SK-N-SH (cell line): ENCODE measurements around the gene RRAGC. TPM values are rescaled to one million over a fixed set of nuclear protein-coding genes. Genes with fewer than 3 reads are reported as not detected.

Source experiments
- CTCF ChIA-PET: fragments of 300-600, 350-600 bp; formaldehyde crosslinking; extraction: SDS; loops from one replicate; lab custom pipeline; 2021; lab: Yijun Ruan, JAX
- POLR2A ChIA-PET: fragments of 350-600 bp; sonication (Branson Sonifier 250); formaldehyde crosslinking; extraction: SDS; loops from one replicate; lab custom pipeline; 2020; ENCODE audit warnings: antibody characterized with exemption, inconsistent platforms; lab: Yijun Ruan, JAX
- DNase-seq: peaks from one replicate; pipeline ENCODE4 v3.0.0; 2012
- H2AFZ ChIP-seq: fragments of 200-600 bp; sonication (generic); 2 replicates; pipeline ENCODE4 v1.8.1; 2016; ENCODE audit warnings: antibody characterized with exemption, mild to moderate bottlenecking, low read depth
- H3F3A ChIP-seq: fragments of 200-600 bp; sonication (generic); replicated peaks from 2 replicates; pipeline ENCODE3; 2016; ENCODE audit warnings: antibody characterized with exemption, mild to moderate bottlenecking; ENCODE audit not compliant: insufficient read depth
- H3K27ac ChIP-seq, 2 experiments: fragments of 200-500 bp in 1 of 2; fragments of 200-600 bp in 1 of 2; sonication (Bioruptor generic) in 1 of 2; sonication (generic), shearing (Covaris generic) in 1 of 2; 2 replicates each; pipeline versions ENCODE4 v1.5.1 to v1.6.1; 2014 to 2016; ENCODE audit warnings: low read depth in 2 of 2, inconsistent platforms in 1 of 2, low read length in 1 of 2, mild to moderate bottlenecking in 1 of 2, mixed read lengths in 1 of 2
- H3K27me3 ChIP-seq: fragments of 200-600 bp; sonication (generic), shearing (Covaris generic); 2 replicates; pipeline ENCODE4 v1.6.1; 2016; ENCODE audit warnings: mixed run types; ENCODE audit not compliant: insufficient read depth
- H3K36me3 ChIP-seq, 2 experiments: fragments of 200-500 bp in 1 of 2; fragments of 200-600 bp in 1 of 2; sonication (Bioruptor generic) in 1 of 2; sonication (generic) in 1 of 2; replicated peaks in 1 of 2; 2 replicates each; pipeline versions ENCODE3 to v1.5.1; 2014 to 2016; ENCODE audit warnings: low read length in 1 of 2, mild to moderate bottlenecking in 1 of 2; ENCODE audit not compliant: insufficient read depth in 2 of 2, control insufficient read depth in 1 of 2
- H3K4me1 ChIP-seq, 2 experiments: fragments of 200-500 bp in 1 of 2; fragments of 200-600 bp in 1 of 2; sonication (Bioruptor generic) in 1 of 2; sonication (generic), shearing (Covaris generic) in 1 of 2; 2 replicates each; pipeline versions ENCODE4 v1.5.1 to v1.6.1; 2014 to 2016; ENCODE audit warnings: low read depth in 1 of 2, low read length in 1 of 2, mixed run types in 1 of 2; ENCODE audit not compliant: insufficient read depth in 2 of 2, control insufficient read depth in 1 of 2
- H3K4me2 ChIP-seq: fragments of 200-600 bp; sonication (generic), shearing (Covaris generic); 2 replicates; pipeline ENCODE4 v1.6.1; 2017; ENCODE audit warnings: mixed run types
- H3K4me3 ChIP-seq, 2 experiments: fragments of 200-500 bp in 1 of 2; fragments of 200-600 bp in 1 of 2; sonication (Bioruptor generic) in 1 of 2; sonication (generic), shearing (Covaris generic) in 1 of 2; 2 replicates each; pipeline versions ENCODE4 v1.5.1 to v1.8.1; 2014 to 2016; ENCODE audit warnings: low read depth in 2 of 2, inconsistent platforms in 1 of 2, low read length in 1 of 2, mild to moderate bottlenecking in 1 of 2, mixed read lengths in 1 of 2, moderate library complexity in 1 of 2
- H3K79me2 ChIP-seq: fragments of 200-600 bp; sonication (generic); 2 replicates; pipeline ENCODE4 v1.8.1; 2017; ENCODE audit warnings: mild to moderate bottlenecking; ENCODE audit not compliant: insufficient read depth
- H3K9ac ChIP-seq: fragments of 200-600 bp; sonication (generic); 2 replicates; pipeline ENCODE4 v1.6.1; 2017; ENCODE audit warnings: mixed run types
- H3K9me2 ChIP-seq: fragments of 200-600 bp; sonication (generic); 2 replicates; pipeline ENCODE4 v1.6.1; 2017; ENCODE audit warnings: mixed run types
- H3K9me3 ChIP-seq: fragments of 200-600 bp; sonication (generic); 2 replicates; pipeline ENCODE4 v1.6.1; 2017; ENCODE audit warnings: mixed run types, mild to moderate bottlenecking, moderate library complexity
- H4K20me1 ChIP-seq: fragments of 200-600 bp; sonication (generic); 2 replicates; pipeline ENCODE4 v1.6.1; 2017; ENCODE audit warnings: mild to moderate bottlenecking, mixed run types; ENCODE audit not compliant: insufficient read depth
- CTCF ChIP-seq: fragments of 200-600 bp; sonication (generic); IDR thresholded peaks from 2 replicates; pipeline ENCODE4 v1.6.1; 2017; ENCODE audit warnings: antibody characterized with exemption, mild to moderate bottlenecking, moderate library complexity
- EP300 ChIP-seq, 2 experiments: IDR thresholded peaks; 2 replicates each; pipeline versions ENCODE4 v1.4.0 to v1.6.1; 2012; ENCODE audit warnings: borderline replicate concordance in 1 of 2, low read depth in 1 of 2, low read length in 1 of 2
- EZH2phosphoT487 ChIP-seq: fragments of 200-600 bp; sonication (generic); IDR thresholded peaks from 2 replicates; pipeline ENCODE4 v1.6.1; 2017; ENCODE audit warnings: low read depth, mixed run types, mild to moderate bottlenecking, antibody characterized with exemption, moderate library complexity, borderline replicate concordance
- GABPA ChIP-seq: IDR thresholded peaks from 2 replicates; pipeline ENCODE4 v1.4.0; 2012; ENCODE audit warnings: low read depth, mild to moderate bottlenecking
- MXI1 ChIP-seq: IDR thresholded peaks from 2 replicates; pipeline ENCODE4 v1.6.1; 2012; ENCODE audit warnings: mild to moderate bottlenecking, low read depth, low read length, improper control_type of control experiment
- NFIC ChIP-seq: IDR thresholded peaks from 2 replicates; pipeline ENCODE4 v1.4.0; 2012; ENCODE audit warnings: borderline replicate concordance
- NRF1 ChIP-seq: IDR thresholded peaks from 2 replicates; pipeline ENCODE4 v1.6.1; 2012; ENCODE audit warnings: low read depth, mild to moderate bottlenecking, low read length
- POLR2AphosphoS5 ChIP-seq: IDR thresholded peaks from 2 replicates; pipeline ENCODE4 v1.6.1; 2012; ENCODE audit warnings: low read depth, low read length
- RCOR1 ChIP-seq: fragments of 150-350 bp; IDR thresholded peaks from 2 replicates; pipeline ENCODE4 v1.6.1; 2017; ENCODE audit warnings: antibody characterized with exemption, low read length
- REST ChIP-seq: IDR thresholded peaks from 2 replicates; pipeline ENCODE4 v1.6.1; 2012; ENCODE audit warnings: mild to moderate bottlenecking, low read depth, low read length, moderate library complexity
- RXRA ChIP-seq: IDR thresholded peaks from 2 replicates; pipeline ENCODE4 v1.4.0; 2012; ENCODE audit warnings: low read depth, mild to moderate bottlenecking, borderline replicate concordance
- SMC3 ChIP-seq: IDR thresholded peaks from 2 replicates; pipeline ENCODE4 v1.6.1; 2012; ENCODE audit warnings: low read depth, low read length, improper control_type of control experiment
- TCF12 ChIP-seq: IDR thresholded peaks from 2 replicates; pipeline ENCODE4 v1.4.0; 2012
- TEAD4 ChIP-seq: IDR thresholded peaks from 2 replicates; pipeline ENCODE4 v1.4.0; 2012; ENCODE audit warnings: mild to moderate bottlenecking, borderline replicate concordance; ENCODE audit not compliant: insufficient read depth
- WGBS: methylation state at CpG from one replicate; pipeline ENCODE4 v1.1.6; 2017; ENCODE audit warnings: low lambda C conversion rate; 5-methylcytosine and 5-hydroxymethylcytosine counted together
- polyA plus RNA-seq, 3 experiments: library from polyadenylated mRNA; depleted of rRNA; stranded (reverse); fragments of >200 nt; gene quantifications; 2 replicates each; pipeline ENCODE4 v1.2.3, GENCODE V29; 2012
- TF ChIP-seq, protein P1 (sequence below): IDR thresholded peaks from 2 replicates; pipeline ENCODE4 v1.4.0; 2012; ENCODE audit warnings: low read depth, borderline replicate concordance

The RRAGC gene
- polyA plus RNA-seq, 1 of the 3 experiments (the other 2 are of a cell fraction) = 9.6 TPM

DNA sequence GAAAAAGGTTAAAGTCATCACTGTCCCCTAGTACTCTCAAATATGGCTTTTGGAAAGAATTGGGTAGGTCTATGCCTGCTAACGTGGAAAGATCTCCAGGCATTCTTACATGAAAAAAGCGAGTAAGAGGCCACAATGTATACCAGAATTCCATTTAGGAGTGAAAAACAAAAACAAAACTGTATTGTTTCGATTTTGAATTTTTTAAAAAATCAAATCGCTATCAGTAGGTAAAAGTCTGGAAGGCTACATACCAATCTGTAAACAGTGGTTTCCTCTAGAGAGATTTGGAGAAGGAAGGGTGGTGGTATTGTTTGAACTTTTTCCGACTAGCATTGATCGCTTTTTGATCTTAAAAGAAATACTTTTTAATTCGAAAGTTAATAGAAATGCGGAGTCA is 55.9 kb downstream of the RRAGC start:
- H2AFZ ChIP-seq = no peak overlapping the region
- no peak for DNase-seq
- POLR2A ChIA-PET = no interaction called here
- TF ChIP-seq GABPA = no peak
- TF ChIP-seq, protein P1, sequence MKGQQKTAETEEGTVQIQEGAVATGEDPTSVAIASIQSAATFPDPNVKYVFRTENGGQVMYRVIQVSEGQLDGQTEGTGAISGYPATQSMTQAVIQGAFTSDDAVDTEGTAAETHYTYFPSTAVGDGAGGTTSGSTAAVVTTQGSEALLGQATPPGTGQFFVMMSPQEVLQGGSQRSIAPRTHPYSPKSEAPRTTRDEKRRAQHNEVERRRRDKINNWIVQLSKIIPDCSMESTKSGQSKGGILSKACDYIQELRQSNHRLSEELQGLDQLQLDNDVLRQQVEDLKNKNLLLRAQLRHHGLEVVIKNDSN = no peak
- no peak for TF ChIP-seq RCOR1
- TF ChIP-seq NFIC = no peak
- TF ChIP-seq TEAD4 = no peak
- TF ChIP-seq EZH2phosphoT487 = no peak
- TF ChIP-seq POLR2AphosphoS5 = no peak
- no peak for TF ChIP-seq TCF12
- TF ChIP-seq RXRA = no peak
- TF ChIP-seq CTCF = no peak
- no peak for TF ChIP-seq NRF1
- no peak for TF ChIP-seq REST
- no peak for TF ChIP-seq EP300 (IDR thresholded peaks at IDR 0.05; ENCODE audit: borderline replicate concordance in 1 of 2, low read depth in 1 of 2, low read length in 1 of 2)
- TF ChIP-seq MXI1 = no peak
- TF ChIP-seq SMC3 = no peak
- H3K4me2 ChIP-seq = peak overlapping the region; percentile 70
- H3K9ac ChIP-seq = no peak overlapping the region
- H3K36me3 ChIP-seq = no peaks in the 10 kb centered on the region
- H3K79me2 ChIP-seq = no peaks in the 10 kb centered on the region
- WGBS = 4% methylated on average over 8 of the region's 8 CpGs
- H3K4me1 ChIP-seq = no peaks in the 10 kb centered on the region
- peaks cover 22% of the 10 kb centered on the region for H3K27me3 ChIP-seq
- no peaks in the 10 kb centered on the region for H3F3A ChIP-seq
- H4K20me1 ChIP-seq = no peaks in the 10 kb centered on the region
- H3K9me2 ChIP-seq = no peaks in the 10 kb centered on the region
- H3K9me3 ChIP-seq = no peaks in the 10 kb centered on the region
- CTCF ChIA-PET = interaction anchor here (1.3 kb wide), 1 partner anchor 15 kb away, joined by 3 read pairs; no protein-coding TSS in a partner anchor
- no peak overlapping the region for H3K27ac ChIP-seq
- peak overlapping the region; percentile 26 to 49; a peak in 2 of 4 replicates for H3K4me3 ChIP-seq
